Mucosa of descending colon (tissue), 3 donors: Measurements from ENCODE around the gene MYMK. TPM values are rescaled to one million over a fixed set of nuclear protein-coding genes. Genes with fewer than 3 reads are reported as not detected.

Experiments
- ATAC-seq: fragments of 200-7000 bp; cut with Tn5 transposase; one replicate; pipeline ENCODE4 v1.9.1; 2020; ENCODE audit warnings: mild to moderate bottlenecking, moderate library complexity
- DNase-seq, 3 donors: peaks; one replicate each; pipeline ENCODE4 v3.0.0-alpha.2; 2020
- H3K36me3 ChIP-seq: fragments of 200-600 bp; one replicate; pipeline ENCODE4 v1.8.0; 2021; ENCODE audit warnings: low read depth, mild to moderate bottlenecking
- H3K4me1 ChIP-seq: fragments of 200-600 bp; one replicate; pipeline ENCODE4 v1.8.0; 2021; ENCODE audit warnings: low read depth, mild to moderate bottlenecking
- H3K4me3 ChIP-seq: fragments of 200-600 bp; one replicate; pipeline ENCODE4 v1.8.0; 2021; ENCODE audit warnings: mild to moderate bottlenecking
- H3K9me3 ChIP-seq: fragments of 200-600 bp; one replicate; pipeline ENCODE4 v1.8.0; 2021; ENCODE audit warnings: mild to moderate bottlenecking
- intact Hi-C, 2 donors: fragments of 100-400 bp; cut with DNase I in 1 of 2; cut with micrococcal nuclease in 1 of 2; formaldehyde crosslinking; loops; one replicate each; pipeline versions ENCODE4 v1.11.0 to v1.11.1; 2022; cut with DNase I, micrococcal nuclease
- total RNA-seq, 3 donors: library from RNA; stranded (reverse); fragmentation: NEBNext Ultra II Directional in 2 of 3; extraction: Animal tissue kit (Norgen Biotek cat#: 25700) in 2 of 3; gene quantifications; one replicate each; pipeline versions ENCODE4 v1.2.1 to v1.2.4, GENCODE V29; 2021 to 2023
- TF ChIP-seq, protein P1 (sequence below): fragments of 200-600 bp; IDR thresholded peaks from one replicate; pipeline ENCODE4 v1.8.0; 2022; ENCODE audit warnings: antibody characterized with exemption, mild to moderate bottlenecking
- donor health status: DM: no; HTN: no; CAD: no; lungs with moderate emphysema.
- donor health status: DM: no; HTN: no; CAD: no.
- donor health status: DM: no; HTN: yes; CAD: no.

MYMK gene
- total RNA-seq, 3 donors from 2014 or later, result not detected

DNA sequence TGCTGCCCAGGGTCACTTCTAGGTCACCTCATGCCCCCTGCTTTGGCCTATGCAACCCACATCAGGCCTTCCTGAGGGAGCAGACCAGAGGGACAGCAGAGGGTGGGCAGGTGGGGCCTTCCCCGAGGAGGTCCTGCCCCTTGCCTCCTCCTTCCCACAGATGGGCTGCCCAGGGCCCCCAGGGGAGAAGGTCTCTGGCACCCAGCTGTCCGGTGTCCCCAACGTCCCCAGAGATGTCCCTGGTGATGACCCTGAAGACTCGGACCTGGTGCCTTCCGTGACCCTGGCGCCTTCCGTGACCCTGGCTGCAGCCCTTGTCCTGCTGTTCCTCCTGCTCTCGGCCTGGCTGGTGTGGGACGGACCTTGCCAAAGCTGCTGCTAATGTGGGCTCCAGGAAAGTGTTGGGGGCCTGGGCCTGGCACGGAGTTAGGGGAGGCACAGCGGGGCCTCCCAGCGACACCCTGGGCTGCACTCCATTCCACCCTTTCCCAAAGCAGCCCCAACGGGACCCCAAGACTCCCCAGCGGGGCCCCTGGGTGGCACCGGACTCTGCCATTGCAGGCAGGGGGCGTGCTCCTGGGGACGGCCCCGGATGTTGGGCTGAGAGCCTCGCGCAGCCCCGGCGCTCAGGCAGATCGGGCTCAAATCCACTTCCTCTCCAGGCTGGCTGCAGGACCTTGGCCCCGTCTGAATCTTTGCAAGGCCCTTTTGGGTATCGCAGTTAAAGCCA, 39.1 kb downstream of the MYMK start:
- TF ChIP-seq, protein P1, sequence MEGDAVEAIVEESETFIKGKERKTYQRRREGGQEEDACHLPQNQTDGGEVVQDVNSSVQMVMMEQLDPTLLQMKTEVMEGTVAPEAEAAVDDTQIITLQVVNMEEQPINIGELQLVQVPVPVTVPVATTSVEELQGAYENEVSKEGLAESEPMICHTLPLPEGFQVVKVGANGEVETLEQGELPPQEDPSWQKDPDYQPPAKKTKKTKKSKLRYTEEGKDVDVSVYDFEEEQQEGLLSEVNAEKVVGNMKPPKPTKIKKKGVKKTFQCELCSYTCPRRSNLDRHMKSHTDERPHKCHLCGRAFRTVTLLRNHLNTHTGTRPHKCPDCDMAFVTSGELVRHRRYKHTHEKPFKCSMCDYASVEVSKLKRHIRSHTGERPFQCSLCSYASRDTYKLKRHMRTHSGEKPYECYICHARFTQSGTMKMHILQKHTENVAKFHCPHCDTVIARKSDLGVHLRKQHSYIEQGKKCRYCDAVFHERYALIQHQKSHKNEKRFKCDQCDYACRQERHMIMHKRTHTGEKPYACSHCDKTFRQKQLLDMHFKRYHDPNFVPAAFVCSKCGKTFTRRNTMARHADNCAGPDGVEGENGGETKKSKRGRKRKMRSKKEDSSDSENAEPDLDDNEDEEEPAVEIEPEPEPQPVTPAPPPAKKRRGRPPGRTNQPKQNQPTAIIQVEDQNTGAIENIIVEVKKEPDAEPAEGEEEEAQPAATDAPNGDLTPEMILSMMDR, result no peak
- intact Hi-C loops, result loop anchor here (5.0 to 10.0 kb wide), 2 partner anchors 78 to 301 kb away; no protein-coding TSS in a partner anchor
- no peak overlapping the region for H3K4me3 ChIP-seq
- H3K9me3 ChIP-seq, result no peaks in the 10 kb centered on the region
- H3K4me1 ChIP-seq, result no peaks in the 10 kb centered on the region
- peak in 2 of 3 donors; percentile 38 to 46 for DNase-seq
- peak; percentile 36 for ATAC-seq
- no peaks in the 10 kb centered on the region for H3K36me3 ChIP-seq

DNA sequence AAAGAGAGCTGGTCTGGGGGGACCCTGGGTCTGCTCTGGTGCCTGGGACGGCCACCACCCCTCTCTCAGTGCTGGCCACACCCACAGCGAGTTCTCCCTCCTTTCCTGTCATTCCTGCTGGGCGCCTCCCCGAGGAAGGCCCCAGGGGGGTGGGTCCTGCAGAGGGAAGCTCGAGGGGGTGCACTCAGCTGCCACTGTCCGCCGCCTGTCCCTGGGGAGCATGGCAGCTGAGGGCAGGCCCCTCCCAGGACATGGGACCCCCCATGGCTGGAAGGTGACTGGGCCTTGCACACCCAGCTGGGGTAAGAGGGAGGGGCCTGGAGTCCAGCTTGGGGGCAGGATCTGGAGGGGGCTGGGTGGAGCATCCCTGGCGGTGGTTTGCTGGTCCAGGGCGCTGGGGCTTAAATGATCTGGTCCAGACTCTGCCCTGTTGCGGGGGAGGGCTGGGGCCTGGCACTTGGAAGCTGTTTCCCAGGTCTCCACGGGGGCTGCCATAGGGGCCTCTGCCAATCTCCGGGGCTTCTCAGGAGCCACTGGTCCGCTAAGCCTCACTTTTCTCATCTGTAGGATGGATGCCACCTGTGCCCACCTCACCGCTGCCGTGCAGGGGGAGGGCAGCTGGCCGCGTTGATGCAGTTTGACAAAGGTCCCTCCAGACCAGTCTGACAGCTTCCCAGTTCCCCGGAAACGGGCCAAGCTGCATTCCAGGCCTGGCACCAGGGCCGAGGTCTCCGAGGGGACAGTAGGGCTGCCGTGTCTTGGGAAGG, 39.9 kb downstream of the MYMK start:
- no peaks in the 10 kb centered on the region for H3K9me3 ChIP-seq
- TF ChIP-seq, protein P1, result no peak
- intact Hi-C loops, result loop anchor here (5.0 to 10.0 kb wide), 2 partner anchors 78 to 300 kb away; no protein-coding TSS in a partner anchor
- no peaks in the 10 kb centered on the region for H3K36me3 ChIP-seq
- H3K4me1 ChIP-seq, result peaks cover under 1% of the 10 kb centered on the region
- ATAC-seq, result no peak
- peak in 2 of 3 donors; percentile 30 to 46 for DNase-seq
- no peak overlapping the region for H3K4me3 ChIP-seq

DNA sequence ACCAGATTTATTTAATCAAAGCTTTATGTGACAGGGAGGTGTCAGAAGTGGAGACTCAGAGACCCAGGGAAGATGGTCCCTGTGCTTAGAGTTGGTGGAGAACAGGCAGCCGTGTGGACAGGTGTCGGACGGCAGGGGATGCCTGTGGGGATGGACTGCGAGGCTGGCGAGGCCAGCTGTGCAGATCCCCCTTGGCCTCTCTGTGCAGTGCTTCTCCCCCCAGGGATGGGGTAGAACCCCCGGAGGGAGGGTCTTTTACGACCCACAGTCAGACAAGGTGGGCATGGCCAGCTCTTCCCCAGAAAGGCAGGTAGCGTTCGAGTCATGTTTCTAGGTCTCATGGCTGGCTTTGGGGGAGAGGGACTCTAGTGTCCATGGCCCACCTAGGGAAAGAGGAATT, 41.1 kb downstream of the MYMK start:
- intact Hi-C loops, result loop anchor here (10.0 kb wide), 1 partner anchor 299 kb away; no protein-coding TSS in a partner anchor
- TF ChIP-seq, protein P1, result no peak
- no peaks in the 10 kb centered on the region for H3K9me3 ChIP-seq
- H3K4me1 ChIP-seq, result peaks cover 11% of the 10 kb centered on the region
- peak in 1 of 3 donors; percentile 15 for DNase-seq
- no peak overlapping the region for H3K4me3 ChIP-seq
- no peaks in the 10 kb centered on the region for H3K36me3 ChIP-seq
- no peak for ATAC-seq

DNA sequence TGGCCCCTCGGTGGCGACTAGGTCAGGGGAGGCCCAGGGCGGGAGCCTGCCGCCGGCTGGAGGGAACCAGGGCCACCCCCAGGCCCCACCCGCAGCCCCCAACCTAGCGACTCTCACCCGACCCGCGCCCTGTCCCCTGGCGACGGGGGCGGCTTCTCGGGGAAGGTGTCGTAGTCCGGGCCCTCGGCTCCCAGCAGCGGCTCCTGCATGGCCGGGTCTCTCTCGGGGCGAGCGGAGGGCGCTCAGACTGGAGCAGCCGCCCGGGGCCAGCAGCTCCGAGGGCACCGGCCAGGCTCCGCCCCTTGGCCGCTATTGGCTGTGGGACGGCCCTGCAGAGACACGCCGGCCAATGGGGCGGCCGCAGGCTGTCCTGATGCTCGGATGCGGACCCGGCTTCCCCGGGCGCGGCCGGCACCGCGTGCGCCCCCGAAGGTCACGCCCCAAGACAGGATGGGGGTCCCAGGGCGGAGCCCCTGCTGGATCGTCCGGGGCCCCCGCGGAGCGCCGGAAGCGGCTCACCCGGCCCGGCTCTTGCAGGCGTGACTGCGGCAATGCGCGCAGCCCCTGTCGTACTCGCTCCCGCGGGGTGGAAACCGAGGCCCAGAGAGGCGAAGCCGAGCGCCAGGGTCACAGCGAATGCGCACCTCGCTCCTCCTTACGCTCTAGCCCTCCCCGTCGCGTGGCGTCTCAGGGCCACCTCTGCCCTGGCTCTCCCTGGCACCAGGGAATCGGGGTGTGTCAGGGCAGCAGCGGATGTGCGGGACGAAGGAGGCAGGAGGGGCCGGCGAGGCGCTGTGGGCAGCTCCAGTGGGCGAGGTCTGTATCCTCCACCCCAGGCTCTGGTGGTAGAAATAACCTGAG, 45.7 kb downstream of the MYMK start, which contains the start of gene SLC2A6:
TSS of gene SLC2A6 (minus strand) at position 249 of the 861 bp plus-strand sequence. CDS start at position 209, 40 bp downstream.
- Histone ChIP-seq H3K9me3 (no peaks in the 10 kb centered on the region), H3K4me3 (no peak within 1 kb of the TSS), H3K4me1 (peaks cover 15% of the 10 kb centered on the region), H3K36me3 (no peaks in the 10 kb centered on the region)
- TF ChIP-seq, protein P1, result no peak
- ATAC-seq (peak; percentile 97), DNase-seq (peak; percentile 85 to 90 (median 87))
- intact Hi-C loops, result no loop called here
